ENCODE measurements around the gene ARHGEF7. TPM values are rescaled to one million over a fixed set of nuclear protein-coding genes. Genes with fewer than 3 reads are reported as not detected.
"Not testable (repeated sequence)": the region's sequence is repeated elsewhere in the genome, so short reads cannot be mapped to it uniquely, and the experiment has no call there.

ARHGEF7 gene
- total and polyA plus RNA-seq, 8 donors = 11.6 to 126 (median 49.7) TPM

DNA sequence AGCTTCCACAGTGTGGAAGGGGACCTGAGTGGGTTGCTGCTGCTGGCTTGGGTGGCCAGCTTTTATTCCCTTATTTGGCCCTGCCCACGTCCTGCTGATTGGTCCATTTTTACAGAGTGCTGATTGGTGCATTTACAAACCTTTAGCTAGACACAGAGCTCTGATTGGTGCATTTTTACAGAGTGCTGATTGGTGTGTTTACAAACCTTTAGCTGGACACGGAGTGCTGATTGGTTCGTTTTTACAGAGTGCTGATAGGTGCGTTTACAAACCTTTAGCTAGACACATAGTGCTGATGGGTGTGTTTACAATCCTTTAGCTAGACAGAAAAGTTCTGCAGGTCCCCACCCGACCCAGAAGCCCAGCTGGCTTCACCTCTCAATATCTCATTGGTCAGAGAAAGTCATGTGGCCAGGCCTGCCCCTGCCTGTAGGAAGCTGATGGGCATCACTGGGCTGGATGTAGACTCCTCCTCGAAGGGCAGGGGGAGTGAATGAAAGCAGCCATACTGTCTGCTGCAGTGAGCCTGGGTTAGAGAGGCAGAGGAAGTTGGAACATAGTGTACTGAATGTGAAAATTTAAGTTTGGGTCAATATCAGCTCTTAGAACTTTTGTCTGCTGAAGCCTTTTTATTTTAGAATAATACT lies 83.7 kb downstream of the ARHGEF7 start:
- peaks cover 0 to 14% (median 4%) of the 10 kb centered on the region in 4 donors for H3K36me3 ChIP-seq
- H3K27me3 ChIP-seq; H3K9me3 ChIP-seq; DNase-seq; intact Hi-C loops (cut with DNase I; ENCODE audit: low total_unique reads); H3K27ac ChIP-seq; H3K4me3 ChIP-seq: not testable (repeated sequence)
- peaks cover 12 to 55% (median 25%) of the 10 kb centered on the region in 4 donors for H3K4me1 ChIP-seq
- 87 to 94% (median 90%) methylated on average over 6 of the region's 6 CpGs for WGBS, 5 donors

DNA sequence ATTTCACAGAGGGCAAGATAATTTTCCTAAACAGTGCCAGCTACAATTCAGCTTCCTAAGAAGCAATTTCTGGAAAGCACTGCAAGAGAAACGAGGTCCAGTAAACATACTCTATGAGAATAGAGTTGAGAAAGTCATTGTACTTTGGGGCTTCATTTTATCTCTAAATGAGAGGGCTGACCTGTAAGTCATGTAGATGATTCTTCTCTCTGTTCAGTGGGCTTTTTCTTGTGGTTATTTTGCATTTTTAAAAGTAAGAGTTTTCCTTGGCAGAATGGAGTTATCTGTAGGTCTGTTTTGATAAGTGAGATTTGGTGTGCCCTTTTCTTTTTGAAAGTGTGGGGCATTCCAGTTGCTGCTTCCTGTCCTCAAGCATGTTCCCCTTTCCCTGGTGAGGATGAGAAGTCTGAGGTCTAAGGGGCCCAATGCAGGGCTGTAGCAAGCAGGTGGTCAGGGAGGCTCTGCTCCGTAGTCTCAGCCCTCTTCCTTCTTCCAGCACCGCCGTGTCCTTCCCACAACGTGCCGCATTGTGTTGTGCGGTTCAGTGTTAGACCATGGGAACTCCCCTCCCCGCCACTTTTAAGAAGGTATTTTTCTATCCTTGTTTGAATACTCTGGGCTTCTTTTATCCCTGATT lies 86.3 kb downstream of the ARHGEF7 start:
- peak overlapping the region in 2 of 5 donors; percentile 10 to 19 for H3K27ac ChIP-seq
- H3K27me3 ChIP-seq = no peaks in the 10 kb centered on the region
- no peak overlapping the region for H3K4me3 ChIP-seq
- peaks cover 25 to 59% (median 35%) of the 10 kb centered on the region in 4 donors for H3K4me1 ChIP-seq
- no peak for DNase-seq
- H3K36me3 ChIP-seq = peaks cover 0 to 20% (median 9%) of the 10 kb centered on the region in 4 donors
- no peaks in the 10 kb centered on the region for H3K9me3 ChIP-seq
- WGBS, 5 donors = 60 to 83% (median 71%) methylated on average over 8 of the region's 8 CpGs
- intact Hi-C loops (cut with DNase I; ENCODE audit: low total_unique reads) = no loop called here
- no peak for TF ChIP-seq POLR2AphosphoS5 (IDR thresholded peaks at IDR 0.05)
- no peak for TF ChIP-seq POLR2A (IDR thresholded peaks at IDR 0.05)
- TF ChIP-seq, protein P1, sequence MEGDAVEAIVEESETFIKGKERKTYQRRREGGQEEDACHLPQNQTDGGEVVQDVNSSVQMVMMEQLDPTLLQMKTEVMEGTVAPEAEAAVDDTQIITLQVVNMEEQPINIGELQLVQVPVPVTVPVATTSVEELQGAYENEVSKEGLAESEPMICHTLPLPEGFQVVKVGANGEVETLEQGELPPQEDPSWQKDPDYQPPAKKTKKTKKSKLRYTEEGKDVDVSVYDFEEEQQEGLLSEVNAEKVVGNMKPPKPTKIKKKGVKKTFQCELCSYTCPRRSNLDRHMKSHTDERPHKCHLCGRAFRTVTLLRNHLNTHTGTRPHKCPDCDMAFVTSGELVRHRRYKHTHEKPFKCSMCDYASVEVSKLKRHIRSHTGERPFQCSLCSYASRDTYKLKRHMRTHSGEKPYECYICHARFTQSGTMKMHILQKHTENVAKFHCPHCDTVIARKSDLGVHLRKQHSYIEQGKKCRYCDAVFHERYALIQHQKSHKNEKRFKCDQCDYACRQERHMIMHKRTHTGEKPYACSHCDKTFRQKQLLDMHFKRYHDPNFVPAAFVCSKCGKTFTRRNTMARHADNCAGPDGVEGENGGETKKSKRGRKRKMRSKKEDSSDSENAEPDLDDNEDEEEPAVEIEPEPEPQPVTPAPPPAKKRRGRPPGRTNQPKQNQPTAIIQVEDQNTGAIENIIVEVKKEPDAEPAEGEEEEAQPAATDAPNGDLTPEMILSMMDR (IDR thresholded peaks at IDR 0.05) = no peak
- no peak for TF ChIP-seq EP300 (IDR thresholded peaks at IDR 0.05)

DNA sequence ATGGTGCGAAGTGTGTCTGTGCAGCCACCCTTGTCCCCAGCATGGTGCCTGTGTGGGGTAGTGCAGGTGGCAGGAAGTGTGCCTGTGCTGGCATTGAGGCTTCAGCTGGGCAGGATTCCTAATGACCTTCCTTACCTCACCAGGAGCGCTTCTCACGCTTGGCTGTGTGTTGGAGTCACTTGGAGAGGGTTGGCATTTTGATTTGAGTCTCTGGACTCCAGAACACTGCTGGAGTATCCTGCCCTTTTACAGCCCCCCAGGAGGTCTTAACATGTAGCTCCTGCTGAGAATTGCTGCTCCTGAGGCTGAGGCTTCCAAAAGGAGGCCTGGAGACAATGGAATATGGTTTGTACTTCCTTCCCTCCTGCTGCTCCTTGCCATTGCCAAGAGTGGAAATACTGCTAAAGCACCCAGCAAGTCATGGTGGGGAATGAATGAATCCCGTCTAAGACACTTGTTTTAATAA lies 87.1 kb downstream of the ARHGEF7 start:
- H3K36me3 ChIP-seq = peaks cover 0 to 17% (median 10%) of the 10 kb centered on the region in 4 donors
- H3K4me3 ChIP-seq = no peak overlapping the region
- no peaks in the 10 kb centered on the region for H3K27me3 ChIP-seq
- WGBS, 5 donors = 76 to 88% (median 80%) methylated on average over 4 of the region's 4 CpGs
- H3K4me1 ChIP-seq = peaks cover 25 to 59% (median 35%) of the 10 kb centered on the region in 4 donors
- DNase-seq = no peak
- H3K27ac ChIP-seq = peak overlapping the region in 4 of 5 donors; percentile 10 to 50 (median 18)
- intact Hi-C loops (cut with DNase I; ENCODE audit: low total_unique reads) = no loop called here
- H3K9me3 ChIP-seq = no peaks in the 10 kb centered on the region
- TF ChIP-seq POLR2AphosphoS5 (IDR thresholded peaks at IDR 0.05) (no peak), POLR2A (IDR thresholded peaks at IDR 0.05) (no peak), EP300 (IDR thresholded peaks at IDR 0.05) (no peak)
- TF ChIP-seq, protein P1 (IDR thresholded peaks at IDR 0.05) = no peak

DNA sequence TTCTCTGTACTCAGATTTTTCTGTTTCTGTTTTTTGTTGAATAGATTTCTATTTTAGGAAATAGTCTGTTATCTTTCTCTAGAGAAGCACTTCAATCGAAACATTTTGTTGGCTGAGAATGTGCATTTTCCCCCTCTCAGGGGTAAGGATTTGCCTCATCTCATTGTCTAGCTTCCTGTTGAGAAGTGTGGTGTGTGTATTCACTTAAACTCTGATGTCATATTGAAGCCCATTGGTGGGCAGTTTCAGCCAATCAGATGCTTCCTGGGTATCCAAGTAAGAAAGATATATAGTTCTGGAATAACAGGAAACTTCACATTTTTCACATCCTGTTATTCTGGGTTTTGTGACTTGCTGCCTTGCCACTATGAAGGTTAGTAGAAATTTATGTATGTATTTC lies 87.6 kb downstream of the ARHGEF7 start:
- H3K4me1 ChIP-seq = peaks cover 25 to 59% (median 35%) of the 10 kb centered on the region in 4 donors
- 33 to 59% (median 42%) methylated on average over 1 of the region's 1 CpG for WGBS, 5 donors
- peak overlapping the region in 2 of 5 donors; percentile 38 to 50 for H3K27ac ChIP-seq
- H3K4me3 ChIP-seq = peak overlapping the region in 1 of 4 donors; percentile 20
- TF ChIP-seq, protein P1 (IDR thresholded peaks at IDR 0.05) = no peak
- TF ChIP-seq EP300 (IDR thresholded peaks at IDR 0.05) = no peak
- peak in 1 of 3 donors; percentile 5 for TF ChIP-seq POLR2AphosphoS5 (IDR thresholded peaks at IDR 0.05)
- no peak for TF ChIP-seq POLR2A (IDR thresholded peaks at IDR 0.05)
- H3K36me3 ChIP-seq = peaks cover 0 to 14% (median 10%) of the 10 kb centered on the region in 4 donors
- peak in 1 of 2 donors; percentile 87 for DNase-seq
- no peaks in the 10 kb centered on the region for H3K27me3 ChIP-seq
- intact Hi-C loops (cut with DNase I; ENCODE audit: low total_unique reads) = no loop called here
- no peaks in the 10 kb centered on the region for H3K9me3 ChIP-seq

All from stomach (tissue), 9 donors.